Endothelial cell (in vitro differentiated cells): Measurements from ENCODE around the gene CACNA2D4. TPM values are rescaled to one million over a fixed set of nuclear protein-coding genes. Genes with fewer than 3 reads are reported as not detected.
A peak's percentile ranks its signal among the peaks of the same experiment; 100 is the strongest.

Source experiments
- DNase-seq: peaks from one replicate; pipeline ENCODE4 v3.0.0; 2021; ENCODE audit warnings: low spot score
- H3K27ac Mint-ChIP-seq: one replicate; pipeline ENCODE4 v1.8.0; 2021; ENCODE audit warnings: mixed read lengths, inconsistent platforms; ENCODE audit not compliant: unreplicated experiment
- H3K27me3 Mint-ChIP-seq: one replicate; pipeline ENCODE4 v1.8.0; 2021; ENCODE audit warnings: mild to moderate bottlenecking, moderate library complexity, mixed read lengths, inconsistent platforms; ENCODE audit not compliant: unreplicated experiment
- H3K36me3 Mint-ChIP-seq: one replicate; pipeline ENCODE4 v1.8.0; 2021; ENCODE audit warnings: mild to moderate bottlenecking, low read depth, mixed read lengths, inconsistent platforms; ENCODE audit not compliant: unreplicated experiment
- H3K4me1 Mint-ChIP-seq: one replicate; pipeline ENCODE4 v1.8.0; 2021; ENCODE audit warnings: mild to moderate bottlenecking, mixed read lengths, inconsistent platforms; ENCODE audit not compliant: unreplicated experiment
- H3K4me3 Mint-ChIP-seq: one replicate; pipeline ENCODE4 v1.8.0; 2021; ENCODE audit warnings: mild to moderate bottlenecking, mixed read lengths, inconsistent platforms; ENCODE audit not compliant: unreplicated experiment
- H3K9me3 Mint-ChIP-seq: one replicate; pipeline ENCODE4 v1.8.0; 2021; ENCODE audit warnings: mixed read lengths, inconsistent platforms; ENCODE audit not compliant: unreplicated experiment
- CTCF ChIP-seq: fragments of 200-600 bp; sonication (generic); IDR thresholded peaks from one replicate; pipeline ENCODE4 v1.5.0; 2021; ENCODE audit warnings: antibody characterized with exemption; ENCODE audit not compliant: unreplicated experiment
- total RNA-seq: library from RNA; stranded (reverse); fragmentation: NEBNext Ultra II Directional; extraction: Animal tissue kit (Norgen Biotek cat#: 25700); gene quantifications from one replicate; pipeline ENCODE4 v1.2.1, GENCODE V29; 2021; ENCODE audit not compliant: unreplicated experiment

Gene CACNA2D4
- total RNA-seq, 1 donor from 2014 or later: 0.28 TPM

GRCh38 chr12:1939801-1940607 is 21.6 kb upstream of the CACNA2D4 start:
- H3K27ac Mint-ChIP-seq: no peak overlapping the region
- peak; percentile 85 for DNase-seq
- peaks cover under 1% of the 10 kb centered on the region for H3K4me1 Mint-ChIP-seq
- peaks cover 2% of the 10 kb centered on the region for H3K9me3 Mint-ChIP-seq
- peak; percentile 94 for TF ChIP-seq CTCF
- no peak overlapping the region for H3K4me3 Mint-ChIP-seq
- peaks cover 17% of the 10 kb centered on the region for H3K36me3 Mint-ChIP-seq
- H3K27me3 Mint-ChIP-seq: no peaks in the 10 kb centered on the region

GRCh38 chr12:1939331-1939730 is 20.9 kb upstream of the CACNA2D4 start:
- no peaks in the 10 kb centered on the region for H3K4me1 Mint-ChIP-seq

GRCh38 chr12:1937481-1938224 is 19.2 kb upstream of the CACNA2D4 start:
- Mint-ChIP-seq H3K9me3 (no peaks in the 10 kb centered on the region), H3K27ac (no peak overlapping the region), H3K36me3 (peaks cover 11% of the 10 kb centered on the region), H3K4me3 (no peak overlapping the region), H3K27me3 (peaks cover 1% of the 10 kb centered on the region), H3K4me1 (no peaks in the 10 kb centered on the region)
- no peak for DNase-seq
- TF ChIP-seq CTCF: no peak

More at GRCh38 chr12:1939331-1939730, 20.9 kb upstream of the CACNA2D4 start:
- H3K36me3 Mint-ChIP-seq: peaks cover 13% of the 10 kb centered on the region
- no peak for TF ChIP-seq CTCF
- no peak for DNase-seq
- no peak overlapping the region for H3K4me3 Mint-ChIP-seq
- peaks cover 1% of the 10 kb centered on the region for H3K27me3 Mint-ChIP-seq
- no peaks in the 10 kb centered on the region for H3K9me3 Mint-ChIP-seq
- H3K27ac Mint-ChIP-seq: no peak overlapping the region

GRCh38 chr12:1936406-1937320 is 18.2 kb upstream of the CACNA2D4 start:
- H3K4me3 Mint-ChIP-seq: no peak overlapping the region
- no peak for TF ChIP-seq CTCF
- H3K4me1 Mint-ChIP-seq: no peaks in the 10 kb centered on the region
- peaks cover 11% of the 10 kb centered on the region for H3K36me3 Mint-ChIP-seq
- peaks cover 1% of the 10 kb centered on the region for H3K27me3 Mint-ChIP-seq
- no peak overlapping the region for H3K27ac Mint-ChIP-seq
- DNase-seq: no peak
- H3K9me3 Mint-ChIP-seq: no peaks in the 10 kb centered on the region
